SK-MEL-5 (cell line): ENCODE results near the gene MYLK2. TPM values are rescaled to one million over a fixed set of nuclear protein-coding genes. Genes with fewer than 3 reads are reported as not detected.
A peak's percentile ranks its signal among the peaks of the same experiment; 100 is the strongest.

Experiments
- DNase-seq: peaks from one replicate; pipeline ENCODE4 v3.0.0-alpha.2; 2016; ENCODE audit warnings: low read depth, low spot score
- in situ Hi-C: cut with HindIII; loops from 2 replicates; pipeline ENCODE4 v1.10.0; 2016; ENCODE audit warnings: low sequenced_read_pairs, high pct_unique_total_duplicates, low pct_unique_long_range_greater_than_20kb
- polyA plus RNA-seq, 2 experiments: library from polyadenylated mRNA; depleted of rRNA; stranded (reverse); fragments of >200 nt; gene quantifications; 2 replicates each; pipeline ENCODE4 v1.2.3, GENCODE V29; 2015
- total RNA-seq: library from RNA; depleted of rRNA; stranded (reverse); fragments of >200 nt; shearing (Covaris generic); gene quantifications from 2 replicates; pipeline ENCODE4 v1.2.3, GENCODE V29; 2014; rRNA removed

MYLK2 gene
- total RNA-seq = not detected in 2 replicates
- not detected in 2 replicates for polyA plus RNA-seq (2015; cell fraction: cytosol; rRNA removed)
- polyA plus RNA-seq (2015; cell fraction: nucleus; rRNA removed) = 0.50 and 1.4 TPM in 2 replicates

DNA sequence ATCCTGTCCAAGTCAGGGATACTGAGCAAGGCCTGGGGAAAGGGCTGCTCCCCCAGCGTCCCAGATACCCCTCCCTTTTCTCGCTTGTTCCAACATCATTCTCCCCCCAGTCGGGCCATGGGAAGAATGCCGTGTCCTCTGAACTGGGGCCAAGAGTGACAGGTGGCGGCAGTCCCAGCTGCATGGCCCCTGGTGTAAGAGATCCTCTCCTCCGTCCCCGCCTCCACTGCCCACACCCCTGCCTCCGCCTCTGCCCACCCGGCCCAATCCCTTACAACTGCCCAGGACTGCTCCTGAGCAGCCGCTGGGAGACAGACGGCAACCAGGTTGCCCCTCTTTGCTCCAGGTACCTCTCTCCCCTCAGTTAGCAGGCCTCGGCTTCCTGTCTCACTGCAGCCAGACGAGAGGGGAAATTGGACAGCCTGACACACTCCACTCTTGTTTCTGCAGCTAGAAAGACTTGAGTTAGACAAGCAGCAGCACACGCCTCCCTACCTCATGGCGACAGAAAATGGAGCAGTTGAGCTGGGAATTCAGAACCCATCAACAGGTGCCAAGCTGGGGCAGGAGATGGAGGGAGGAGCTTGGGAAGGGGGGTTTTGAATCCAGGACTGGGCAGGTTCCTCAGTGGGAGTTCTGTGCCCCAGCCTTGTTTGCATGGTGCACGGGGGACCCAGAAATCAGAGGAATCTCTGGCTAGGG is at the start of gene MYLK2:
MYLK2 (plus strand) TSS at position 274 of the 702 bp plus-strand sequence; CDS start at position 499, 225 bp downstream.
- in situ Hi-C loops = no loop called here
- DNase-seq = no peak

GRCh38 chr20:31769681-31770080 is 49.5 kb upstream of the MYLK2 start:
- in situ Hi-C loops = no loop called here

GRCh38 chr20:31770243-31770642 is 48.9 kb upstream of the MYLK2 start:
- in situ Hi-C loops = no loop called here

More at GRCh38 chr20:31769681-31770080, 49.5 kb upstream of the MYLK2 start:
- DNase-seq = no peak

DNA sequence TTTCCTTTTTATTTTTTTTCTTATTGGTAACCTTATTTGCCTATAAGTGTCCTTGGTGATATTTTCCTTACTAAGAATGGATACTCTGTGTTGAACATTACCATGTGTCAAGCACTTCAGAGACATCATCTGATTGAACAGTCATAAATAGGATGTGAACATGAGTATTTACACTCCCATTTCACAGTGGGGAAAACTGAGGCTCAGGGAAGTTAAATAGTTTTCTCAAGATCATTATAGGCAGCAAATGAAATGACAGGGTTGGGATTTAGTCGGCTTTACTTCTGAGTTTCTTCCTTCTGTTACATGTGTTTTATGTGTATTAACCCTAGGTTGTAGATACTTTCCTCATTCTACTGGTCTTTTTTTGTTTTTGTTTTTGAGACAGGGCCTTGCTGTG is 44.7 kb upstream of the MYLK2 start:
- DNase-seq = no peak
- in situ Hi-C loops = no loop called here

More at GRCh38 chr20:31770243-31770642, 48.9 kb upstream of the MYLK2 start:
- no peak for DNase-seq

DNA sequence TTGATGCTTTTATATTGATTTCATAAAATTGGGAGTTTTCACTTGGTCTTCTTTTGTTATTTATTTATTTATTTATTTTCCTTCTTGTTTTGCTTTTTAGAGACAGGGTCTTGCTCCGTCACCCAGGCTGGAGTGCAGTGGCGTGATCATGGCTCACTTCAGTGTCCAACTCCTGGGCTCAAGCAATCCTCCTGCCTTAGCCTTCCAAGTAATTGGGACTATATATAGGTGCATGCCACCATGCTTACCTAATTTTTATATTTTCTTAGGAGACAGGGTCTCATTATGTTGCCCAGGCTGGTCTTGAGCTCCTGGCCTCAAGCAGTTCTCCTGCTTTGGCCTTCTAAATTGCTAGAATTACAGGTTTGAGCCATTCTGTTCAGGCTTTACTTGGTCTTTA is 38.3 kb upstream of the MYLK2 start:
- in situ Hi-C loops = no loop called here
- no peak for DNase-seq

GRCh38 chr20:31781945-31782344 is 37.2 kb upstream of the MYLK2 start:
- in situ Hi-C loops = no loop called here
- DNase-seq = no peak

DNA sequence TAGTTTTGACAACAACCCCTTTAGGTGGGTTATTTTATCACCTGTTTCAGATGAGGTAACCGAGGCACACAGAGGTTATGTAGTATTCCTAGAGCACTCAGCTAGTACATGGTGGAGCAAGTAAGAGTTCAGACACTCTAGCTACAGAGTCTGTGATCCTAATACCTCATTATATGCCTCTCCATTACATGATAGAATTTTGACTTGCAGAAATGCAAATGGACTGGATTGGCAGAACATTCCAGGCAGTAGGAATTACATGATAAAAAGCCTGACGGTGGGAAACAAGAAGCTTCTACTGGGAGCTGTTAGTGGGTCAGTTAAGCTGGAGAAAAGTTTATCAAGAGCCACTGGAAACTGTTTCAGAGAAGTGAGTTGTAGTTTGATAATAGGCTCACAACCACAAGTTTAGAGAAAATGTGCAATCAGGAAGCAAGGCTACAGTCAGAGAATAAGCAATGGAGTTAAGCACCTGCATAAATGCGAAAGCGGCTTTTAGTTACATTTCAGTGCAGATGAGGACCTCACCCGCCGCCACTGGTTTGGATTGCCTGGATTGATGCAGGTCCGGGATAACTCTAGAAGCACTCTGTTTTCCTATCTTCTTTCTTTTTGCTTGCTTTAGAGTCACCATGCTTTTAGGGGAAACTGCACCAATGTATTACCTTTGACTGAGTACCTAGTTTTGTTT is 34.7 kb upstream of the MYLK2 start:
- no peak for DNase-seq
- in situ Hi-C loops = no loop called here

GRCh38 chr20:31785089-31785488 is 34.1 kb upstream of the MYLK2 start:
- in situ Hi-C loops = no loop called here
- DNase-seq = no peak

- in situ Hi-C loops = no loop called here
- peak; percentile 21 for DNase-seq
Observed at GRCh38 chr20:31788578-31788977, 30.6 kb upstream of the MYLK2 start.

GRCh38 chr20:31790401-31790800 is 28.8 kb upstream of the MYLK2 start:
- no peak for DNase-seq
- in situ Hi-C loops = no loop called here

DNA sequence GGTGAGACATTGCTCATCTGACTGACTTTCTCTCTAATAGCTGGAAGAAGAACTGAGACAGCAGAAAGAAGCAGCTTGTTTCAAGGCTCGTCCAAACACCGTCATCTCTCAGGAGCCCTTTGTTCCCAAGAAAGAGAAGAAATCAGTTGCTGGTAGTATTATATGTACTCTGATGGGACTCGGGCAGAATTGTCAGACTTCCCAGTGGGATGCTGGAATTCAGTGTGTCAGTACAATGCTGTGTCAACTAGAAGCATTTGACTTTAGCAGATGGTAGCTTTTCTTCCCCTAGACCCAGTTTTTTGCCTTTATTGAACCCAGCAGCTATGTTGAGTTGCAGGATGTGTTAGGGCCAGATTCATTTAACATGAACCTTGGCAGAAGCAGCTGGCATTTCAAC is 21.8 kb upstream of the MYLK2 start:
- in situ Hi-C loops = no loop called here
- no peak for DNase-seq

- in situ Hi-C loops = no loop called here
- no peak for DNase-seq
Observed at GRCh38 chr20:31801508-31801907, 17.6 kb upstream of the MYLK2 start.

- no peak for DNase-seq
- in situ Hi-C loops = no loop called here
Observed at GRCh38 chr20:31803552-31804291, 15.4 kb upstream of the MYLK2 start.

DNA sequence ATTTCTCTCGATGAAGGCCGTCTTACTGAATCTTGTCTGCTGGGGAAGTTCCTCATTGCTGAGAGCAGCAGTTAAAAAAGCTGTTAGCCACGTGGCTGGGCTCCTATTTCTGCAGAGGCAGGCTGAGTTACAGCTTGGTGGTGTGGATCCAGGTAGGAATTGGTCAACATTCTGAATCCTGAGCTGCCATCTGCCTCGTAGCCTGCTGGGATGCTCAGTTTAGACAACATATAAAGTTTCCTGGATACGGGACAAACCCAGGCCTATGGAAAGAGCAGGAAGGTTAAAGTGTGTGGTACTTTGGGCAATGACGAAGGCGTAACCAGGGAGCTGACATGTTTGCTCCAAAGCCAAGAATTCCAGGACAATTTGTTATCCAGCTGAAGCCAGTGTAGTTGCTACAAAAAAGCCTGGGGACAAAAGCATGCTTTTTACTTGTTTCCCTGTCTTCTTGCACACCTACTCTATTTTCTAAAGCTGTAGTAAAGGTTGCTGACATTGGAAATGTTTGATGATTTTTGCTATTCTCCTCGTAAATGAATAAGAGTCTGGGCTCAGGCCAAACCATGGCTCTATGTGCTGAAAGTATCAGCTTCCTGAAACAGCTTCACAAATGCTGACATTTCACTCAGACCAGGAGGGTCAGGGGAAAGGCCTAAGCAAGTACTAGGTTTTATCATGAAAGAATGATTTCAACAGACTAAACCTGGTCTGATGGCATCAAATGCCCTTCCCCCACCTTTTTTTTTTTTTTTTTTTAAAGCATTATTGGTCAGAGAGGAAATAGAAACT is 12.4 kb upstream of the MYLK2 start:
- no peak for DNase-seq
- in situ Hi-C loops = no loop called here

GRCh38 chr20:31808481-31808880 is 10.7 kb upstream of the MYLK2 start:
- DNase-seq = no peak
- in situ Hi-C loops = no loop called here

- in situ Hi-C loops = no loop called here
- DNase-seq = no peak
Observed at GRCh38 chr20:31809661-31810060, 9.5 kb upstream of the MYLK2 start.

- no peak for DNase-seq
- in situ Hi-C loops = no loop called here
Observed at GRCh38 chr20:31811198-31811597, 8.0 kb upstream of the MYLK2 start.
